ENCODE results near the gene FAM3D. TPM values are rescaled to one million over a fixed set of nuclear protein-coding genes. Genes with fewer than 3 reads are reported as not detected.

Gene FAM3D
- total RNA-seq, 1 donor from 2014 or later: not detected

DNA sequence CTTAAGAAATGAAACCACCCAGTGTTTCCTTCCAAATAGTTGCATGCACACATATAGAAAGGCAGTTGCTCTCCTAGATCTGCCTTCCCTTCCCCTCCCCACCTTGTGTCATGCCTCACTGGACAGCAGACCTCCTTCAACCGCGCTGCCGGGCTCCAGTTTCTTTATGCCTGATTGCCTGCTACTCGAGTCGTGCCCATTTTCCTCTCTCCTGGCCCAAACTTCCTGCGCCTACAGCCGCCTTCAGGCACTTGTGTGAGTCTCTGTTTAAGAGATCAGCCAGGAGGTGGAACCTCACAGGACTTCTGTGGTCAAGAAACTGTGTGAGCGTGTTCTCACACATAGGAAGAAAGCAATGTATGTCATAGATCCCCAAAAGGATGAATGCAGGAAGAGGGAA, 80.6 kb downstream of the FAM3D start:
- H3K9me3 Mint-ChIP-seq: no peaks in the 10 kb centered on the region
- DNase-seq (ENCODE audit: low spot score): no peak
- intact Hi-C loops (cut with micrococcal nuclease): loop anchor here (1.0 kb wide), 1 partner anchor 18 kb away; no protein-coding TSS in a partner anchor
- H3K27me3 Mint-ChIP-seq (ENCODE audit: insufficient read depth): peaks cover 48% of the 10 kb centered on the region
- peak overlapping the region; percentile 90 for H3K4me3 Mint-ChIP-seq
- no peak overlapping the region for H3K27ac Mint-ChIP-seq
- peaks cover 22% of the 10 kb centered on the region for H3K4me1 Mint-ChIP-seq (ENCODE audit: low read depth)
- peaks cover 3% of the 10 kb centered on the region for H3K36me3 Mint-ChIP-seq (ENCODE audit: low read depth)

DNA sequence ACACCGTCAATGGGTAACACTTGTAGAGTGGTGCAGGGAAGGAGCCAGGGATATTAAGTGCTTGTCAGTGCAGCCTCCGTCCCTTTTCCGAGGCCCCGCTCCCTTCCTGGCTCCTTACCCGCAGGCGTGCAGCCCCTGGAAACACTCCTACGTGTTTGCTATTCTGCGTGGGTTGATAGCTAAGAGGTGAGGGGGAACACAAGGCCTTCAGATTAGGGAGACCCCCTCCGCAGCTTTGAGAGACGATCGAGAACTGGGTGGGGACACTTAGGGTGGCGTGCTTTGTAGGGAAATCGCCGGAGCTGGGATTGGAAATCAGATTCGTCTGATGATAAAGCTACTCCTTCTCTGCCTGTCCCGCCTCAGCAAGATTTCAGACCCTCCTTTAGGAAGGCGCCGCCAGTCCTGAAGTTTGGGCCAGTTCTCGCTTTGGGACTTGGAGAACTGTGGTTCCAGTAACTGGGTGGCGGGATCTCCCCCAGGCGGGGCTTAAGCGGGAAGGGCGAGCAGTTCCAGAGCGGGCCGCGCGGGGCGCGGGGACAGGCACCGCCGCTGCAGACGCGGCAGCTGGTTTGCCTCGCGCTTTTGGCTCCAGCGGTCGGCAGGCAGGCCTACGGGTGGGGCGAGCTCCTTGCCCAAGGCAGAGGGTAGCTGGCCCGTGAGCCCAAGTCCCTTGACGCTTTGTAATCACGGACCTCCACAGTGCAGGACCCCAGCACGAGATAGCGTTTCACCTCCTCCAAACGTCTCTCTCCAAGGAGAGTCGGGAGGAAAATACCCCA, 81.4 kb downstream of the FAM3D start:
- Mint-ChIP-seq H3K27me3 (ENCODE audit: insufficient read depth) (peaks cover 47% of the 10 kb centered on the region), H3K27ac (peak overlapping the region; percentile 3)
- intact Hi-C loops (cut with micrococcal nuclease): loop anchor here (1.0 kb wide), 1 partner anchor 17 kb away; no protein-coding TSS in a partner anchor

DNA sequence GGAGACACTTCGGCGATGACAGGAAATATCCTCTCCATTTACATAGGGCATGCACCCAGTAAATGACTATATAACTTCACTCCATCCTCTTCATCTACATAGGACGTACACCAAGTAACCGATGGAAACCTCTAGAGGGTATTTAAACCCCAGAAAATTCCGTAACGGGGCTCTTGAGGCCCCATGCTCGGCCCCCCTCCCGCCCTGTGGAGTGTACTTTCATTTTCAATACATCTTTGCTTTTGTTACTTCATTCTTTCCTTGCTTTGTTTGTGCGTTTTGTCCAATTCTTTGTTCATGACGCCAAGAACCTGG, 81.9 kb downstream of the FAM3D start:
- H3K27me3 Mint-ChIP-seq (ENCODE audit: insufficient read depth): peaks cover 44% of the 10 kb centered on the region
- H3K4me1 Mint-ChIP-seq (ENCODE audit: low read depth): peaks cover 22% of the 10 kb centered on the region
- no peaks in the 10 kb centered on the region for H3K9me3 Mint-ChIP-seq
- peaks cover 3% of the 10 kb centered on the region for H3K36me3 Mint-ChIP-seq (ENCODE audit: low read depth)
- DNase-seq (ENCODE audit: low spot score): no peak
- intact Hi-C loops (cut with micrococcal nuclease): loop anchor here (1.0 kb wide), 1 partner anchor 16 kb away; no protein-coding TSS in a partner anchor
- peak overlapping the region; percentile 3 for H3K27ac Mint-ChIP-seq
- H3K4me3 Mint-ChIP-seq: peak overlapping the region; percentile 90

More for the DNA sequence above, 81.4 kb downstream of the FAM3D start:
- Mint-ChIP-seq H3K4me3 (peak overlapping the region; percentile 90), H3K9me3 (no peaks in the 10 kb centered on the region), H3K36me3 (ENCODE audit: low read depth) (peaks cover 3% of the 10 kb centered on the region), H3K4me1 (ENCODE audit: low read depth) (peaks cover 22% of the 10 kb centered on the region)
- DNase-seq (ENCODE audit: low spot score): peak; percentile 44

Other genes with a start within 250 kb of the FAM3D start
- gene PDHB, start 232.9 kb downstream of the FAM3D start, total RNA-seq: 62.0 and 68.1 TPM in 2 replicates
- gene KCTD6, start 174.7 kb downstream of the FAM3D start, total RNA-seq: 7.0 and 8.9 TPM in 2 replicates
- not detected in 2 replicates for gene ACOX2, start 129.6 kb downstream of the FAM3D start, total RNA-seq
- not detected in 2 replicates for gene FAM107A, start 89.4 kb downstream of the FAM3D start, total RNA-seq